Duodenal mucosa (tissue), 2 donors: ENCODE results near the gene SYN1.

Source experiments
- H3K27ac ChIP-seq: one replicate; pipeline ENCODE4 v1.7.0; 2013; ENCODE audit warnings: low read depth, low read length
- H3K27me3 ChIP-seq, 2 donors: one replicate each; pipeline ENCODE4 v1.7.0; 2013; ENCODE audit warnings: low read length in 2 of 2, control low read depth in 1 of 2; ENCODE audit not compliant: insufficient read depth in 2 of 2, control insufficient read depth in 1 of 2
- H3K36me3 ChIP-seq, 2 donors: one replicate each; pipeline ENCODE4 v1.7.0; 2013; ENCODE audit warnings: low read length in 2 of 2, control low read depth in 1 of 2; ENCODE audit not compliant: insufficient read depth in 2 of 2, control insufficient read depth in 1 of 2
- H3K4me1 ChIP-seq, 2 donors: one replicate each; pipeline ENCODE4 v1.7.0; 2013; ENCODE audit warnings: low read length in 2 of 2, control low read depth in 1 of 2; ENCODE audit not compliant: insufficient read depth in 2 of 2, control insufficient read depth in 1 of 2
- H3K4me3 ChIP-seq, 2 donors: one replicate each; pipeline ENCODE4 v1.7.0; 2013; ENCODE audit warnings: low read length in 2 of 2, low read depth in 1 of 2
- H3K9ac ChIP-seq, 2 donors: one replicate each; pipeline ENCODE4 v1.7.0; 2013; ENCODE audit warnings: low read length in 2 of 2, low read depth in 1 of 2
- H3K9me3 ChIP-seq, 2 donors: one replicate each; pipeline ENCODE4 v1.7.0; 2013; ENCODE audit warnings: low read length in 2 of 2, control low read depth in 1 of 2; ENCODE audit not compliant: control insufficient read depth in 1 of 2

Gene SYN1

GRCh38 chrX:47566841-47567240 lies 52.8 kb downstream of the SYN1 start:
- H3K9ac ChIP-seq: no peak overlapping the region
- peaks cover 23 to 69% of the 10 kb centered on the region in 2 donors for H3K36me3 ChIP-seq
- H3K4me3 ChIP-seq: no peak overlapping the region
- H3K27ac ChIP-seq: no peak overlapping the region
- peaks cover 3 to 10% of the 10 kb centered on the region in 2 donors for H3K4me1 ChIP-seq
- no peaks in the 10 kb centered on the region for H3K27me3 ChIP-seq
- no peaks in the 10 kb centered on the region for H3K9me3 ChIP-seq

- Histone ChIP-seq H3K9me3 (no peaks in the 10 kb centered on the region), H3K27ac (no peak overlapping the region), H3K9ac (no peak overlapping the region), H3K36me3 (peaks cover 21 to 52% of the 10 kb centered on the region in 2 donors), H3K4me1 (peaks cover 3 to 15% of the 10 kb centered on the region in 2 donors), H3K4me3 (no peak overlapping the region), H3K27me3 (no peaks in the 10 kb centered on the region)
These were observed 55.1 kb downstream of the SYN1 start for GRCh38 chrX:47564438-47565085.

GRCh38 chrX:47563801-47564315 lies 55.8 kb downstream of the SYN1 start:
- peaks cover 21 to 46% of the 10 kb centered on the region in 2 donors for H3K36me3 ChIP-seq
- H3K27ac ChIP-seq: no peak overlapping the region
- H3K9ac ChIP-seq: no peak overlapping the region
- peaks cover 3 to 15% of the 10 kb centered on the region in 2 donors for H3K4me1 ChIP-seq
- H3K27me3 ChIP-seq: no peaks in the 10 kb centered on the region
- H3K9me3 ChIP-seq: no peaks in the 10 kb centered on the region
- H3K4me3 ChIP-seq: no peak overlapping the region

DNA sequence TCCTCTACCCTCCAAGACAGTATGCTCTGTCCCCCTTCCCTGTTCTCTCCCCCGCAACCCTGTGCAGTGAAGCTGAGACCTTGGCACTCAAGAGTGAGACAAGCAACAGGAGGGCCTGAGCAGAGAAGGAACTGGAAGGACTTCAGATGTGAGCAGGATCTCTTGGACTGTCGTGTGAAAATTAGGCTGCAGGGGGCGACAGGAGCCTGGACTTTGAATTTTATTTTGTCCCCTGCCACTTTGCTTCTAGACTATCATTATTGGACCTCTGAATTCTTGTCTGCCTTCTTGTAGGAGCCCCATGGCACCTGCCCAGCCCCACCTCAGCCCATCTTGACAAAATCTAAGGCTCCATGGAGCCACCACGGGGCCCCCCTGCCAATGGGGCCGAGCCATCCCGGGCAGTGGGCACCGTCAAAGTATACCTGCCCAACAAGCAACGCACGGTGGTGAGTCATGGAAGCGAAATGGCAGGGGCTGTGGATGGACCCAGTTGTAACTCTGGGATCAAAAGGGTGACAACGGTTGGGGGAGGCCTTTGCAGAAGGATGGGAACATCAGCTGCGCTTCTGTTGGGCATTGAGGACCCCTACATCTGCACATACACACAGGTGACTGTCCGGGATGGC lies 56.9 kb downstream of the SYN1 start:
- H3K36me3 ChIP-seq: peaks cover 21 to 36% of the 10 kb centered on the region in 2 donors
- H3K9me3 ChIP-seq: no peaks in the 10 kb centered on the region
- H3K27me3 ChIP-seq: no peaks in the 10 kb centered on the region
- H3K4me3 ChIP-seq: no peak overlapping the region
- no peak overlapping the region for H3K9ac ChIP-seq
- peaks cover 3 to 15% of the 10 kb centered on the region in 2 donors for H3K4me1 ChIP-seq
- no peak overlapping the region for H3K27ac ChIP-seq

DNA sequence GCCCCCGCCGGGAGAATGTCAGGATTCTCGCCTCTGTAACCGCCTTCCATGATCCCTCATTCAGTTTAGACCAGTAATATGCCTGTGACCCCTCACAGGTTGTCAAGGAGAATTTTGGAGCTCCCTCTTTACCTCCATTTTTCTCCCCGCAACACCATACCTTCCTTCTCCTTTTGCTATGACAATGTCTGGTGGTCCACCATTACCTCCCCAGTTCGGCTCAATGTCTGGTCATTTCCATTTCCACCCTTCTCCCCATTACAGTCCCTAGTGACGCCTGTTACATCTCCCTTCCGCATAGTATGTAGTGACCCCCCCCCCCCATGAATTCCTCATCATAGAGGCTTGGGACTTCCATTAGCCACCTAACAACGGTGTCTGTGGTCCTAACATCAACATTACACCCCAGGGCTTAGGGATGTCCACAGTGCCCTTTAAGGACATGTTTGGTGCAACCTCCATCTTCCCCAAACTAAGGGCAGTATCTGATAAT lies 58.0 kb downstream of the SYN1 start:
- no peaks in the 10 kb centered on the region for H3K27me3 ChIP-seq
- no peaks in the 10 kb centered on the region for H3K9me3 ChIP-seq
- H3K9ac ChIP-seq: peak overlapping the region; percentile 79 to 85
- peaks cover 3 to 15% of the 10 kb centered on the region in 2 donors for H3K4me1 ChIP-seq
- no peak overlapping the region for H3K27ac ChIP-seq
- H3K4me3 ChIP-seq: peak overlapping the region; percentile 78 to 82
- peaks cover 13 to 26% of the 10 kb centered on the region in 2 donors for H3K36me3 ChIP-seq

GRCh38 chrX:47560934-47561658 lies 58.6 kb downstream of the SYN1 start, which contains the start of gene ARAF:
Gene ARAF, plus strand, starts transcription at chrX:47561205. Its CDS starts 1,763 bp downstream, at chrX:47562968.
- Histone ChIP-seq H3K27ac (peak within 1 kb of the TSS; percentile 90), H3K36me3 (peaks cover 13 to 23% of the 10 kb centered on the region in 2 donors), H3K4me1 (peaks cover 3 to 15% of the 10 kb centered on the region in 2 donors), H3K27me3 (no peaks in the 10 kb centered on the region), H3K9ac (peak within 1 kb of the TSS; percentile 79 to 85), H3K9me3 (no peaks in the 10 kb centered on the region), H3K4me3 (peak within 1 kb of the TSS; percentile 78 to 82)

DNA sequence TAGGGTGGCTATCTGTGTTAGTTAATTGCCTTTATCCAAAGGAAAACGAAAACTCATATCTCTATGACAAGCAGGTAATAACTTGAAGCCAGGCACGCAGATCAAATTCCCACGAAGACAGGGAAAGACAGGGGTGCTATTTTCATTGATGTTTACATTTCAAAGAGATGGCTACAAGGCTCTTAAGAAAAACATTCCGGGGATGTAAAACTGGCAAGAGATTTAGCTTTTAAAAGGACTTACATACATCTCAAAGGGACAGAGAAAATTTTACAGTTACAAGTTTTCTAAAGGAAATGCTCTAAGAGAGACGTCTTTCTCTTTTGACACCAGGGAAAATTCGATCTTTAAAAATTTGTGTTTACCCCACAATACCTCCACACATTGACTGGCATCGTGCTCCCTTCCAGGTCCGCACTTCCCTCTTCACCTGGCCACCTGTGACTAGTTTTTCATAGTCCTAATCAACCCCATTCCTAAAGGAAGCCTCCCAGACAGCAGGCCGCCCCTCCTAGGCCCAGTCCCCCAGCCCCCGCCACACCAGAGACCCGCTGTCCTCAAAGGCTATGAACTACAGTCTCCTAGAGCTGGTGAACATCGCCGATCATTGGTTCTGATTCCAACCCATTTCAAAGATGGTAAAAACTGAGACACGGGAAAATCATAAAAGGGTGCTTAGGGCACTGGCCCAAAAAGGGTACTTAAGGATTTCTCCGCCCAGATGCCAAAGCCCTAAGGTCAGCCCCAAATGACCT lies 59.3 kb downstream of the SYN1 start:
- Histone ChIP-seq H3K27me3 (no peaks in the 10 kb centered on the region), H3K9ac (peak overlapping the region; percentile 76 to 79), H3K4me3 (peak overlapping the region; percentile 77 to 82), H3K36me3 (peaks cover 13 to 23% of the 10 kb centered on the region in 2 donors), H3K9me3 (no peaks in the 10 kb centered on the region), H3K27ac (peak overlapping the region; percentile 73), H3K4me1 (peaks cover 3 to 15% of the 10 kb centered on the region in 2 donors)

DNA sequence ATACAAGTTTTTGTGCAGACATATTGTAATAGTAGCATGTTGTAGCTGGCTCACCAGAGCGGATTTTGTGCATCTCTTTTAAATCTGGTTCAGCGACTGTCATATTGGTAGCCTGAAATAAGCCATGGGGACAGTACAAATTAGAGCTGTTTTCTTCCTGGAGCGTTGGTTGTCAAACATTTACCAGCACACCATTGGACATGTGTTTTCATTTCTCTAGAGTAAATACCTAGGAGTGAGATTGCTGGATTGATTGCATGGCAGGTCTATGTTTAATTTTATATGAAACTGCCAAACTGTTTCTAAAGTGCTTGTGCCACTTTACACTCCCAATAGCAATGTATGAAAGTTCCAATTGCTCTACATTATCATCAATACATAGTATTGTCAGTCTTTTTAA lies 61.2 kb downstream of the SYN1 start:
- H3K4me3 ChIP-seq: no peak overlapping the region
- H3K27me3 ChIP-seq: no peaks in the 10 kb centered on the region
- peaks cover 6% of the 10 kb centered on the region in 2 donors for H3K36me3 ChIP-seq
- no peak overlapping the region for H3K9ac ChIP-seq
- no peak overlapping the region for H3K27ac ChIP-seq
- H3K4me1 ChIP-seq: peaks cover 3 to 15% of the 10 kb centered on the region in 2 donors
- H3K9me3 ChIP-seq: no peaks in the 10 kb centered on the region

GRCh38 chrX:47556045-47556623 lies 63.5 kb downstream of the SYN1 start:
- H3K4me1 ChIP-seq: peaks cover 0 to 3% of the 10 kb centered on the region in 2 donors

More at GRCh38 chrX:47556045-47556623, 63.5 kb downstream of the SYN1 start:
- peak overlapping the region; percentile 67 to 71 for H3K4me3 ChIP-seq
- H3K9me3 ChIP-seq: no peaks in the 10 kb centered on the region
- peak overlapping the region; percentile 57 to 74 for H3K9ac ChIP-seq
- peak overlapping the region; percentile 35 for H3K27ac ChIP-seq
- no peaks in the 10 kb centered on the region for H3K27me3 ChIP-seq
- H3K36me3 ChIP-seq: no peaks in the 10 kb centered on the region
